DND-41 (cell line): ENCODE measurements around the gene MPV17.
"Not testable (repeated sequence)": the region's sequence is repeated elsewhere in the genome, so short reads cannot be mapped to it uniquely, and the experiment has no call there.

Experiments used
- ATAC-seq: fragments of 200-7000 bp; cut with Tn5 transposase; 3 replicates; pipeline ENCODE4 v1.9.1; 2021; ENCODE audit warnings: low read depth; ENCODE audit not compliant: insufficient read depth
- DNase-seq: peaks from one replicate; pipeline ENCODE4 v3.0.0-alpha.2; 2020
- H2AFZ ChIP-seq: 2 replicates; pipeline ENCODE4 v1.6.0; 2012; ENCODE audit warnings: low read depth, low read length
- H3K27ac ChIP-seq: 2 replicates; pipeline ENCODE4 v1.5.1; 2012; ENCODE audit warnings: low read length, inconsistent platforms
- H3K27me3 ChIP-seq: fragments of 200-600 bp; sonication (generic); 2 replicates; pipeline ENCODE4 v1.6.0; 2012; ENCODE audit warnings: low read length, mild to moderate bottlenecking, inconsistent platforms; ENCODE audit not compliant: insufficient read depth, poor library complexity
- H3K36me3 ChIP-seq: 2 replicates; pipeline ENCODE4 v1.5.1; 2012; ENCODE audit warnings: low read length, inconsistent platforms; ENCODE audit not compliant: insufficient read depth
- H3K4me1 ChIP-seq: 2 replicates; pipeline ENCODE4 v1.5.1; 2012; ENCODE audit warnings: mild to moderate bottlenecking, low read length; ENCODE audit not compliant: insufficient read depth
- H3K4me2 ChIP-seq: 2 replicates; pipeline ENCODE4 v1.6.0; 2012; ENCODE audit warnings: mild to moderate bottlenecking, moderate library complexity, low read length, inconsistent platforms; ENCODE audit not compliant: insufficient read depth
- H3K4me3 ChIP-seq, 2 experiments: fragments of 200-600 bp in 1 of 2; shearing (Covaris generic) in 1 of 2; 2 replicates each; pipeline ENCODE4 v1.5.1; 2012 to 2016; ENCODE audit warnings: inconsistent platforms in 2 of 2, low read length in 2 of 2, mild to moderate bottlenecking in 2 of 2, low read depth in 1 of 2, moderate library complexity in 1 of 2
- H3K79me2 ChIP-seq: 2 replicates; pipeline ENCODE4 v1.6.0; 2012; ENCODE audit warnings: low read length, inconsistent platforms; ENCODE audit not compliant: insufficient read depth
- H3K9ac ChIP-seq: 2 replicates; pipeline ENCODE4 v1.6.0; 2012; ENCODE audit warnings: low read depth, mild to moderate bottlenecking, inconsistent platforms, low read length, moderate library complexity
- H3K9me3 ChIP-seq: 2 replicates; pipeline ENCODE4 v1.5.1; 2012; ENCODE audit warnings: low read length, moderate library complexity, mild to moderate bottlenecking, inconsistent platforms; ENCODE audit not compliant: insufficient read depth, severe bottlenecking
- H4K20me1 ChIP-seq: 2 replicates; pipeline ENCODE4 v1.6.0; 2012; ENCODE audit warnings: low read length; ENCODE audit not compliant: insufficient read depth
- CTCF ChIP-seq: IDR thresholded peaks from 2 replicates; pipeline ENCODE4 v1.5.1; 2012; ENCODE audit warnings: borderline replicate concordance, low read length, moderate library complexity, mild to moderate bottlenecking; ENCODE audit not compliant: poor library complexity, severe bottlenecking; ENCODE audit errors: extremely low read depth
- EZH2 ChIP-seq: IDR thresholded peaks from 3 replicates; pipeline ENCODE4 v1.6.1; 2012; ENCODE audit warnings: borderline replicate concordance, low read depth, mild to moderate bottlenecking, moderate library complexity, low read length, inconsistent platforms; ENCODE audit not compliant: severe bottlenecking

Gene MPV17

GRCh38 chr2:27353762-27354596 lies 31.1 kb upstream of the MPV17 start:
- H3K4me1 ChIP-seq, result peaks cover 33% of the 10 kb centered on the region
- H3K27me3 ChIP-seq, result no peaks in the 10 kb centered on the region
- H4K20me1 ChIP-seq, result peaks cover 27% of the 10 kb centered on the region; the same call in 1 of the 2 replicates
- DNase-seq (no peak), ATAC-seq (no peak)
- H2AFZ ChIP-seq, result no peak overlapping the region
- peak overlapping the region; percentile 82; the same call in 1 of the 2 replicates for H3K4me2 ChIP-seq
- TF ChIP-seq CTCF, result no peak
- no peak for TF ChIP-seq EZH2
- H3K79me2 ChIP-seq, result peaks cover 95% of the 10 kb centered on the region
- no peak overlapping the region for H3K27ac ChIP-seq
- H3K4me3 ChIP-seq, result no peak overlapping the region
- peaks cover 3% of the 10 kb centered on the region for H3K36me3 ChIP-seq
- H3K9me3 ChIP-seq, result no peaks in the 10 kb centered on the region
- no peak overlapping the region for H3K9ac ChIP-seq

GRCh38 chr2:27353386-27353761 lies 30.5 kb upstream of the MPV17 start:
- Histone ChIP-seq H4K20me1 (peaks cover 27% of the 10 kb centered on the region; the same call in 1 of the 2 replicates), H3K4me1 (peaks cover 30% of the 10 kb centered on the region), H3K79me2 (peaks cover 95% of the 10 kb centered on the region), H3K4me2 (peak overlapping the region; percentile 28; the same call in 1 of the 2 replicates)
- H3K4me3 ChIP-seq, H3K36me3 ChIP-seq, DNase-seq, H2AFZ ChIP-seq, ATAC-seq, H3K9me3 ChIP-seq, H3K27me3 ChIP-seq, H3K27ac ChIP-seq, H3K9ac ChIP-seq: not testable (repeated sequence)

GRCh38 chr2:27351802-27352598 lies 29.1 kb upstream of the MPV17 start:
- Histone ChIP-seq H3K4me1 (peaks cover 21% of the 10 kb centered on the region), H3K79me2 (peaks cover 95% of the 10 kb centered on the region)

More at GRCh38 chr2:27351802-27352598, 29.1 kb upstream of the MPV17 start:
- Histone ChIP-seq H3K4me3 (no peak overlapping the region), H3K4me2 (no peak overlapping the region), H3K27me3 (no peaks in the 10 kb centered on the region), H3K9me3 (no peaks in the 10 kb centered on the region), H3K36me3 (peaks cover 9% of the 10 kb centered on the region), H4K20me1 (peaks cover 37% of the 10 kb centered on the region; the same call in 1 of the 2 replicates), H2AFZ (no peak overlapping the region), H3K9ac (no peak overlapping the region), H3K27ac (no peak overlapping the region)
- no peak for ATAC-seq
- no peak for DNase-seq
- TF ChIP-seq CTCF (no peak), EZH2 (no peak)
